NB4 (cell line): ENCODE data around the gene ABLIM3.

Experiments
- CTCF ChIP-seq: IDR thresholded peaks from one replicate; pipeline ENCODE4 v1.5.1; 2012; ENCODE audit warnings: low read depth, low read length
- MAX ChIP-seq: IDR thresholded peaks from 2 replicates; pipeline ENCODE4 v1.6.1; 2011; ENCODE audit warnings: low read depth, low read length
- MYC ChIP-seq: IDR thresholded peaks from 2 replicates; pipeline ENCODE4 v1.6.1; 2011; ENCODE audit warnings: low read depth, low read length
- POLR2A ChIP-seq: IDR thresholded peaks from 2 replicates; pipeline ENCODE4 v1.6.1; 2011; ENCODE audit warnings: mild to moderate bottlenecking; ENCODE audit not compliant: insufficient read length; ENCODE audit errors: extremely low read depth

GRCh38 chr5:149186506-149186905, 45.2 kb downstream of the ABLIM3 start:
- TF ChIP-seq POLR2A (no peak), CTCF (no peak), MYC (no peak), MAX (no peak)
